Ovary (tissue), 3 donors: ENCODE measurements around the gene MAP2K7.
A peak's percentile ranks its signal among the peaks of the same experiment; 100 is the strongest.

Source experiments
- EP300 ChIP-seq: sonication (generic); formaldehyde crosslinking; IDR thresholded peaks from one replicate; pipeline ENCODE4 v1.6.1; 2017; ENCODE audit warnings: antibody characterized with exemption
- TF ChIP-seq, protein P1 (sequence below), 3 donors: fragments of 450-650 bp in 2 of 3; fragments of 200-600 bp in 1 of 3; IDR thresholded peaks; one replicate each; pipeline versions ENCODE4 v1.5.1 to v1.8.0; 2016 to 2022; ENCODE audit warnings: antibody characterized with exemption in 3 of 3, mild to moderate bottlenecking in 1 of 3
- donor health status: DM: no; HTN: no; CAD: no.

DNA sequence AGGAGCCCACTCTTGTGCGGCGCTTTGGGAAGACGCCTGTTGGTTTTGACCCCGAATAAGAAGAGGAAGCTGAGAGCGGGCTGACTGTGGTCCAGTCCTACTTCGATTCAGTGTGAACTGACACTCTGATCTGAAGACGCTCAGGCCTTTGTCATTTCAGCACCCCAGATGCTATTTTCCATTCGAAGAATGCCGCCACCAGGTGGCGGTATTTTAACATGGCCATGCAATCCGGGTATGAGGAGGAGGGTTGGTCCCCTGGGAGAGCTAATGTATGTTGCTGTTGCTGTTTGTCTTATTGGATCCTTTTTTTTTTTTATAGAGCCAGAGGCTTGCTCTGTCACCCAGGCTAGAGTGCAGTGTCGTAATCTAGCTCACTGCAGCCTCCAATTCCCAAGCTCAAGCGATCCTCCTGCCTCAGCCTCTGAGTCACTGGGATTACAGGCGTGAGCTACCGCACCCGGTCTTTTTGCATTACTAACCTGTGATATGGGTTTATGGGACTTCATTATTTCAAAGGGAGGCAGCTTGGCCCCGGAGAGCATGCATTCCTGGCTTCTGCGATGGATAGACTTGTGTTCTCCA, 40.6 kb downstream of the MAP2K7 start:
- TF ChIP-seq, protein P1, sequence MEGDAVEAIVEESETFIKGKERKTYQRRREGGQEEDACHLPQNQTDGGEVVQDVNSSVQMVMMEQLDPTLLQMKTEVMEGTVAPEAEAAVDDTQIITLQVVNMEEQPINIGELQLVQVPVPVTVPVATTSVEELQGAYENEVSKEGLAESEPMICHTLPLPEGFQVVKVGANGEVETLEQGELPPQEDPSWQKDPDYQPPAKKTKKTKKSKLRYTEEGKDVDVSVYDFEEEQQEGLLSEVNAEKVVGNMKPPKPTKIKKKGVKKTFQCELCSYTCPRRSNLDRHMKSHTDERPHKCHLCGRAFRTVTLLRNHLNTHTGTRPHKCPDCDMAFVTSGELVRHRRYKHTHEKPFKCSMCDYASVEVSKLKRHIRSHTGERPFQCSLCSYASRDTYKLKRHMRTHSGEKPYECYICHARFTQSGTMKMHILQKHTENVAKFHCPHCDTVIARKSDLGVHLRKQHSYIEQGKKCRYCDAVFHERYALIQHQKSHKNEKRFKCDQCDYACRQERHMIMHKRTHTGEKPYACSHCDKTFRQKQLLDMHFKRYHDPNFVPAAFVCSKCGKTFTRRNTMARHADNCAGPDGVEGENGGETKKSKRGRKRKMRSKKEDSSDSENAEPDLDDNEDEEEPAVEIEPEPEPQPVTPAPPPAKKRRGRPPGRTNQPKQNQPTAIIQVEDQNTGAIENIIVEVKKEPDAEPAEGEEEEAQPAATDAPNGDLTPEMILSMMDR (IDR thresholded peaks at IDR 0.05): peak; percentile 84 to 89 (median 87)
- no peak for TF ChIP-seq EP300
